ENCODE measurements around the gene LIF. TPM values are rescaled to one million over a fixed set of nuclear protein-coding genes. Genes with fewer than 3 reads are reported as not detected.

The LIF gene
- total and polyA plus RNA-seq, 4 donors, result 1.3 to 6.6 (median 3.4) TPM

GRCh38 chr22:30280505-30280904, 33.9 kb upstream of the LIF start:
- 41 to 43% methylated on average over 8 of the region's 8 CpGs for WGBS, 2 donors
- no peak overlapping the region for H3K27ac ChIP-seq (ENCODE audit: low read depth in 1 of 2, low read length in 2 of 2)
- no peaks in the 10 kb centered on the region for H3K27me3 ChIP-seq (ENCODE audit: control insufficient read depth in 1 of 2, insufficient read depth in 2 of 2, low read length in 1 of 2)
- peaks cover 0 to 2% of the 10 kb centered on the region in 2 donors for H3K36me3 ChIP-seq (ENCODE audit: control insufficient read depth in 1 of 2, insufficient read depth in 2 of 2, low read length in 1 of 2)
- H3K4me1 ChIP-seq (ENCODE audit: control insufficient read depth in 1 of 2, insufficient read depth in 2 of 2, low read length in 2 of 2), result no peaks in the 10 kb centered on the region
- H3K9me3 ChIP-seq (ENCODE audit: control insufficient read depth, low read length), result no peaks in the 10 kb centered on the region
- DNase-seq, result no peak
- no peak overlapping the region for H3K4me3 ChIP-seq (ENCODE audit: low read length in 2 of 2)
- ATAC-seq (ENCODE audit: low FRiP score), result no peak
- intact Hi-C loops (cut with DNase I), result loop anchor here in 1 of 2 donors (5.0 kb wide), 1 partner anchor 97 kb away; no protein-coding TSS in a partner anchor

GRCh38 chr22:30279932-30280331, 33.4 kb upstream of the LIF start:
- intact Hi-C loops (cut with DNase I), result loop anchor here in 1 of 2 donors (5.0 kb wide), 1 partner anchor 97 kb away; no protein-coding TSS in a partner anchor

GRCh38 chr22:30279046-30279788, 32.7 kb upstream of the LIF start:
- 71% methylated on average over 16 of the region's 16 CpGs for WGBS, 2 donors
- Histone ChIP-seq H3K36me3 (ENCODE audit: control insufficient read depth in 1 of 2, insufficient read depth in 2 of 2, low read length in 1 of 2) (no peaks in the 10 kb centered on the region), H3K27me3 (ENCODE audit: control insufficient read depth in 1 of 2, insufficient read depth in 2 of 2, low read length in 1 of 2) (no peaks in the 10 kb centered on the region), H3K4me1 (ENCODE audit: control insufficient read depth in 1 of 2, insufficient read depth in 2 of 2, low read length in 2 of 2) (no peaks in the 10 kb centered on the region), H3K9me3 (ENCODE audit: control insufficient read depth, low read length) (no peaks in the 10 kb centered on the region), H3K4me3 (ENCODE audit: low read length in 2 of 2) (no peak overlapping the region), H3K27ac (ENCODE audit: low read depth in 1 of 2, low read length in 2 of 2) (no peak overlapping the region)
- ATAC-seq (ENCODE audit: low FRiP score), result peak; percentile 30
- DNase-seq, result peak in 1 of 2 donors; percentile 90
- intact Hi-C loops (cut with DNase I), result no loop called here

More at GRCh38 chr22:30279932-30280331, 33.4 kb upstream of the LIF start:
- 85 to 86% methylated on average over 5 of the region's 5 CpGs for WGBS, 2 donors
- H3K27ac ChIP-seq (ENCODE audit: low read depth in 1 of 2, low read length in 2 of 2), result no peak overlapping the region
- ATAC-seq (ENCODE audit: low FRiP score) (no peak), DNase-seq (no peak)
- H3K9me3 ChIP-seq (ENCODE audit: control insufficient read depth, low read length), result no peaks in the 10 kb centered on the region
- H3K4me3 ChIP-seq (ENCODE audit: low read length in 2 of 2), result no peak overlapping the region
- H3K27me3 ChIP-seq (ENCODE audit: control insufficient read depth in 1 of 2, insufficient read depth in 2 of 2, low read length in 1 of 2), result no peaks in the 10 kb centered on the region
- H3K4me1 ChIP-seq (ENCODE audit: control insufficient read depth in 1 of 2, insufficient read depth in 2 of 2, low read length in 2 of 2), result no peaks in the 10 kb centered on the region
- H3K36me3 ChIP-seq (ENCODE audit: control insufficient read depth in 1 of 2, insufficient read depth in 2 of 2, low read length in 1 of 2), result no peaks in the 10 kb centered on the region

GRCh38 chr22:30277547-30278344, 31.2 kb upstream of the LIF start:
- ATAC-seq (ENCODE audit: low FRiP score) (peak; percentile 51), DNase-seq (peak in 1 of 2 donors; percentile 69)
- intact Hi-C loops (cut with DNase I), result no loop called here
- 9 to 13% methylated on average over 14 of the region's 14 CpGs for WGBS, 2 donors
- Histone ChIP-seq H3K36me3 (ENCODE audit: control insufficient read depth in 1 of 2, insufficient read depth in 2 of 2, low read length in 1 of 2) (no peaks in the 10 kb centered on the region), H3K27ac (ENCODE audit: low read depth in 1 of 2, low read length in 2 of 2) (peak overlapping the region in 1 of 2 donors; percentile 4), H3K9me3 (ENCODE audit: control insufficient read depth, low read length) (no peaks in the 10 kb centered on the region), H3K27me3 (ENCODE audit: control insufficient read depth in 1 of 2, insufficient read depth in 2 of 2, low read length in 1 of 2) (no peaks in the 10 kb centered on the region), H3K4me3 (ENCODE audit: low read length in 2 of 2) (no peak overlapping the region), H3K4me1 (ENCODE audit: control insufficient read depth in 1 of 2, insufficient read depth in 2 of 2, low read length in 2 of 2) (no peaks in the 10 kb centered on the region)

GRCh38 chr22:30276039-30276438, 29.5 kb upstream of the LIF start:
- Histone ChIP-seq H3K27me3 (ENCODE audit: control insufficient read depth in 1 of 2, insufficient read depth in 2 of 2, low read length in 1 of 2) (no peaks in the 10 kb centered on the region), H3K4me1 (ENCODE audit: control insufficient read depth in 1 of 2, insufficient read depth in 2 of 2, low read length in 2 of 2) (no peaks in the 10 kb centered on the region), H3K27ac (ENCODE audit: low read depth in 1 of 2, low read length in 2 of 2) (no peak overlapping the region), H3K9me3 (ENCODE audit: control insufficient read depth, low read length) (no peaks in the 10 kb centered on the region), H3K4me3 (ENCODE audit: low read length in 2 of 2) (no peak overlapping the region), H3K36me3 (ENCODE audit: control insufficient read depth in 1 of 2, insufficient read depth in 2 of 2, low read length in 1 of 2) (no peaks in the 10 kb centered on the region)
- intact Hi-C loops (cut with DNase I), result no loop called here
- no peak for DNase-seq
- 73 to 77% methylated on average over 8 of the region's 8 CpGs for WGBS, 2 donors
- no peak for ATAC-seq (ENCODE audit: low FRiP score)

GRCh38 chr22:30275625-30276024, 29.1 kb upstream of the LIF start:
- Histone ChIP-seq H3K4me3 (ENCODE audit: low read length in 2 of 2) (no peak overlapping the region), H3K4me1 (ENCODE audit: control insufficient read depth in 1 of 2, insufficient read depth in 2 of 2, low read length in 2 of 2) (no peaks in the 10 kb centered on the region), H3K36me3 (ENCODE audit: control insufficient read depth in 1 of 2, insufficient read depth in 2 of 2, low read length in 1 of 2) (no peaks in the 10 kb centered on the region), H3K27me3 (ENCODE audit: control insufficient read depth in 1 of 2, insufficient read depth in 2 of 2, low read length in 1 of 2) (no peaks in the 10 kb centered on the region), H3K9me3 (ENCODE audit: control insufficient read depth, low read length) (no peaks in the 10 kb centered on the region), H3K27ac (ENCODE audit: low read depth in 1 of 2, low read length in 2 of 2) (no peak overlapping the region)
- 80 to 81% methylated on average over 8 of the region's 8 CpGs for WGBS, 2 donors
- ATAC-seq (ENCODE audit: low FRiP score) (no peak), DNase-seq (no peak)
- intact Hi-C loops (cut with DNase I), result no loop called here

- ATAC-seq (ENCODE audit: low FRiP score), result no peak
- Histone ChIP-seq H3K36me3 (ENCODE audit: control insufficient read depth in 1 of 2, insufficient read depth in 2 of 2, low read length in 1 of 2) (no peaks in the 10 kb centered on the region), H3K27me3 (ENCODE audit: control insufficient read depth in 1 of 2, insufficient read depth in 2 of 2, low read length in 1 of 2) (no peaks in the 10 kb centered on the region), H3K9me3 (ENCODE audit: control insufficient read depth, low read length) (no peaks in the 10 kb centered on the region), H3K4me1 (ENCODE audit: control insufficient read depth in 1 of 2, insufficient read depth in 2 of 2, low read length in 2 of 2) (no peaks in the 10 kb centered on the region), H3K27ac (ENCODE audit: low read depth in 1 of 2, low read length in 2 of 2) (no peak overlapping the region), H3K4me3 (ENCODE audit: low read length in 2 of 2) (no peak overlapping the region)
- intact Hi-C loops (cut with DNase I), result no loop called here
- WGBS, 2 donors, result 93 to 94% methylated on average over 7 to 9 of the region's 9 CpGs
- no peak for DNase-seq
These were observed 27.9 kb upstream of the LIF start for GRCh38 chr22:30274437-30274812.

GRCh38 chr22:30273711-30274436, 27.3 kb upstream of the LIF start:
- H3K9me3 ChIP-seq (ENCODE audit: control insufficient read depth, low read length), result no peaks in the 10 kb centered on the region
- 28 to 40% methylated on average over 10 of the region's 10 CpGs for WGBS, 2 donors
- intact Hi-C loops (cut with DNase I), result no loop called here
- H3K27ac ChIP-seq (ENCODE audit: low read depth in 1 of 2, low read length in 2 of 2), result no peak overlapping the region
- no peak for ATAC-seq (ENCODE audit: low FRiP score)
- H3K36me3 ChIP-seq (ENCODE audit: control insufficient read depth in 1 of 2, insufficient read depth in 2 of 2, low read length in 1 of 2), result no peaks in the 10 kb centered on the region
- DNase-seq, result no peak
- H3K4me1 ChIP-seq (ENCODE audit: control insufficient read depth in 1 of 2, insufficient read depth in 2 of 2, low read length in 2 of 2), result no peaks in the 10 kb centered on the region
- H3K27me3 ChIP-seq (ENCODE audit: control insufficient read depth in 1 of 2, insufficient read depth in 2 of 2, low read length in 1 of 2), result no peaks in the 10 kb centered on the region
- H3K4me3 ChIP-seq (ENCODE audit: low read length in 2 of 2), result no peak overlapping the region
